ENCODE results near the gene GALNT12.

GALNT12 gene

DNA sequence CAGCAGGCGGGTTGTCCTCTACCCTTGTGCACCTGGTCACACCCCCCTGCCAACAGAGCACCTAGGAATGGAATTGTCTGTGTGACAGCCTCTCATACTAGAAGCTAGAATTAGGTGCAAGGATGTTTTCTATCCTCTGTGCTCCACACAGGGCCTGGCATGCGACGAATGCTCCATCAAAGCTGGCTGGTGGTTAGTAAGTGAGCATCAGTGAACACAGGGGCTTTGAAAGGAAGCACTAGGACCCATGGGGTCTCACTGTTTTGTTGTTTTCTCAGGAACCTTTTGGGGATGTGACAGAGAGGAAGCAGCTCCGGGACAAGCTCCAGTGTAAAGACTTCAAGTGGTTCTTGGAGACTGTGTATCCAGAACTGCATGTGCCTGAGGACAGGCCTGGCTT is 32.3 kb downstream of the GALNT12 start:
- H3K4me3 ChIP-seq (ENCODE audit: low read length) = no peak overlapping the region
- TF ChIP-seq, protein P1, sequence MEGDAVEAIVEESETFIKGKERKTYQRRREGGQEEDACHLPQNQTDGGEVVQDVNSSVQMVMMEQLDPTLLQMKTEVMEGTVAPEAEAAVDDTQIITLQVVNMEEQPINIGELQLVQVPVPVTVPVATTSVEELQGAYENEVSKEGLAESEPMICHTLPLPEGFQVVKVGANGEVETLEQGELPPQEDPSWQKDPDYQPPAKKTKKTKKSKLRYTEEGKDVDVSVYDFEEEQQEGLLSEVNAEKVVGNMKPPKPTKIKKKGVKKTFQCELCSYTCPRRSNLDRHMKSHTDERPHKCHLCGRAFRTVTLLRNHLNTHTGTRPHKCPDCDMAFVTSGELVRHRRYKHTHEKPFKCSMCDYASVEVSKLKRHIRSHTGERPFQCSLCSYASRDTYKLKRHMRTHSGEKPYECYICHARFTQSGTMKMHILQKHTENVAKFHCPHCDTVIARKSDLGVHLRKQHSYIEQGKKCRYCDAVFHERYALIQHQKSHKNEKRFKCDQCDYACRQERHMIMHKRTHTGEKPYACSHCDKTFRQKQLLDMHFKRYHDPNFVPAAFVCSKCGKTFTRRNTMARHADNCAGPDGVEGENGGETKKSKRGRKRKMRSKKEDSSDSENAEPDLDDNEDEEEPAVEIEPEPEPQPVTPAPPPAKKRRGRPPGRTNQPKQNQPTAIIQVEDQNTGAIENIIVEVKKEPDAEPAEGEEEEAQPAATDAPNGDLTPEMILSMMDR (conservative IDR thresholded peaks at IDR 0.05; ENCODE audit: low read length) = no peak
- DNase-seq (ENCODE audit: low read depth) = no peak

DNA sequence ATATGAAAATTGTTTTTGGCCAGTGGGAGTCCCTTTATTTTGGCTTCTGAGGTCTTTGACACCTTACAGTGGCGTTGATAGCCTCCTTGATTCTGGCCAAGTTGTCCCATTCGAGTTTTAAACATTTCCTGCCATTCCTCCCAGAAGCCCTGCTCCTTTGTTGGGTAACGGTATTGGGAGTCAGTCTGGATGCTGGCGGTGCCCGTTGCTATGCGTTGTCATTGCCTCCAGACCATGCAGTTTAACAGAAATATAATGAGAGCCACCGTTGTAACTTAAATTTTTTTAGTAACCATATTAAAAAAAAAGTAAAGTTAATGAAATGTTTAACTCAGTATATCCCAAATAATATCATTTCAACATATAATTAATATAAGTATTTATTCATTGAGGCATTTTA is 35.0 kb downstream of the GALNT12 start:
- no peak overlapping the region for H3K4me3 ChIP-seq (ENCODE audit: low read length)
- TF ChIP-seq, protein P1 (conservative IDR thresholded peaks at IDR 0.05; ENCODE audit: low read length) = no peak
- DNase-seq (ENCODE audit: low read depth) = no peak

GRCh38 chr9:98846081-98846480 is 38.6 kb downstream of the GALNT12 start:
- no peak overlapping the region for H3K4me3 ChIP-seq (ENCODE audit: low read length)
- no peak for DNase-seq (ENCODE audit: low read depth)
- TF ChIP-seq, protein P1 (conservative IDR thresholded peaks at IDR 0.05; ENCODE audit: low read length) = no peak

GRCh38 chr9:98846879-98847278 is 39.4 kb downstream of the GALNT12 start:
- DNase-seq (ENCODE audit: low read depth) = no peak
- no peak overlapping the region for H3K4me3 ChIP-seq (ENCODE audit: low read length)
- TF ChIP-seq, protein P1 (conservative IDR thresholded peaks at IDR 0.05; ENCODE audit: low read length) = no peak

DNA sequence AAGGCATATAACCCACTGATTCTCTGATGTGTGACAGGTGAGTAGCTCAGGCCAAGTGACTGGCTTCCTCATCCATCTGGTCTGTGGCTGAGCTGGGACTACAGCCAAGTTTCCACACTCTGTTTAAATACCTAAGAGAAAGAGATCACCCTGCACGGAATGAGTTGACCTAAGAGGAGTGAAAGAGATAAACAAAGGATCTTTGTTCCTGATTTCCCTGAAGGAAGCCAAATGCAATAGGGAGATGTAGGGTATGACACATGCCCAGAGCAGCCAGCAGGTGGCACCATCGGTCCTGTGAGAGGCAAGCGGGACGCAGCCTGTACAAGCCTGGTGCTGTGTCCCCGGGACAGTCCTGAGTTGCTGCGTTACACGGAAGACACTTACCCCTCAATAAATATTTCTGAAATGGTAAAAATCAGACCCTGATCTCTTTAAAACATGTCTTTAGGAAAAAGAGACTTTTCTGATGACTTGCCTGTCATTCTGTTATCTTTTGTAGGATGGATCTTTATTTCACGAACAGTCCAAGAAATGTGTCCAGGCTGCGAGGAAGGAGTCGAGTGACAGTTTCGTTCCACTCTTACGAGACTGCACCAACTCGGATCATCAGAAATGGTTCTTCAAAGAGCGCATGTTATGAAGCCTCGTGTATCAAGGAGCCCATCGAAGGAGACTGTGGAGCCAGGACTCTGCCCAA is 41.1 kb downstream of the GALNT12 start:
- DNase-seq (ENCODE audit: low read depth) = peak; percentile 90
- H3K4me3 ChIP-seq (ENCODE audit: low read length) = peak overlapping the region; percentile 12
- TF ChIP-seq, protein P1 (conservative IDR thresholded peaks at IDR 0.05; ENCODE audit: low read length) = peak; percentile 97

- no peak for DNase-seq (ENCODE audit: low read depth)
- H3K4me3 ChIP-seq (ENCODE audit: low read length) = no peak overlapping the region
- TF ChIP-seq, protein P1 (conservative IDR thresholded peaks at IDR 0.05; ENCODE audit: low read length) = no peak
These were observed 42.1 kb downstream of the GALNT12 start for GRCh38 chr9:98849563-98849962.

All from AG10803 (cell line).